Activated T-helper 2 cell treated with anti-CD3 and anti-CD28 coated beads, Interferon-gamma antibody, Interleukin-2, Interleukin-4, amounts not matched to agents 10 μg/mL and 5 μg/mL and 100 μg/mL, durations not matched to agents 14 hours and 24 hours and 36 hours (primary cell): ENCODE data around the gene SLC35E4. TPM values are rescaled to one million over a fixed set of nuclear protein-coding genes. Genes with fewer than 3 reads are reported as not detected.

Source experiments
- DNase-seq: peaks from one replicate; pipeline ENCODE4 v3.0.0; 2021; ENCODE audit warnings: low spot score
- H3K27ac Mint-ChIP-seq: one replicate; pipeline ENCODE4 v1.8.0; 2021; ENCODE audit warnings: mixed read lengths
- H3K27me3 Mint-ChIP-seq: one replicate; pipeline ENCODE4 v1.8.0; 2021; ENCODE audit warnings: low read depth, mixed read lengths
- H3K36me3 Mint-ChIP-seq: one replicate; pipeline ENCODE4 v1.8.0; 2021; ENCODE audit warnings: low read depth, mixed read lengths
- H3K4me1 Mint-ChIP-seq: one replicate; pipeline ENCODE4 v1.8.0; 2021; ENCODE audit warnings: low read depth, mixed read lengths
- H3K4me3 Mint-ChIP-seq: one replicate; pipeline ENCODE4 v1.8.0; 2021; ENCODE audit warnings: low read depth, mild to moderate bottlenecking, moderate library complexity, mixed read lengths
- H3K9me3 Mint-ChIP-seq: one replicate; pipeline ENCODE4 v1.8.0; 2021; ENCODE audit warnings: mixed read lengths
- intact Hi-C: fragments of 100-400 bp; cut with micrococcal nuclease; formaldehyde crosslinking; loops from one replicate; pipeline ENCODE4 v1.15.1; 2023
- total RNA-seq: library from RNA; stranded (reverse); gene quantifications from 2 replicates; pipeline ENCODE4 v1.2.3, GENCODE V29; 2022

Gene SLC35E4
- total RNA-seq, 1 donor from 2014 or later = 8.3 TPM

DNA sequence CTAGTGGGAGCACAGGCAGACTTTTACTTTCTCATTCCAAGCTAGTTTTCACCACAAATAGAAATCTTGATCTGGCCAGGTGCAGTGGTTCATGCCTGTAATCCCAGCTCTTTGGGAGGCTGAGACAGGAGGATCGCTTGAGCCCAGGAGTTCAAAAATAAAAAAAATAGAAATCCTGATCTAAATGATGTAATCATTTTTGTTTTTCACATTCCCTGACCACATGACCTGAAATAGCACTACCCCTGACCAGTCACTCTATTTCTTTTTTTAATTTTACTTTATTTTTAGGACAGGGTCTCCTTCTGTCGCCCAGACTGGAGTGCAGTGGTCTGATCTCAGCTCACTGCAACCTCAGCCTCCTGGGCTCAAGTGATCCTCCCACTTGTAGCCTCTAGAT, 30.9 kb upstream of the SLC35E4 start:
- H3K27ac Mint-ChIP-seq = no peak overlapping the region
- H3K4me1 Mint-ChIP-seq = peaks cover 37% of the 10 kb centered on the region
- H3K36me3 Mint-ChIP-seq = no peaks in the 10 kb centered on the region
- no peaks in the 10 kb centered on the region for H3K9me3 Mint-ChIP-seq
- intact Hi-C loops = loop anchor here (5.0 kb wide), 1 partner anchor 43 kb away; no protein-coding TSS in a partner anchor
- H3K27me3 Mint-ChIP-seq = peaks cover 9% of the 10 kb centered on the region
- no peak overlapping the region for H3K4me3 Mint-ChIP-seq
- no peak for DNase-seq

DNA sequence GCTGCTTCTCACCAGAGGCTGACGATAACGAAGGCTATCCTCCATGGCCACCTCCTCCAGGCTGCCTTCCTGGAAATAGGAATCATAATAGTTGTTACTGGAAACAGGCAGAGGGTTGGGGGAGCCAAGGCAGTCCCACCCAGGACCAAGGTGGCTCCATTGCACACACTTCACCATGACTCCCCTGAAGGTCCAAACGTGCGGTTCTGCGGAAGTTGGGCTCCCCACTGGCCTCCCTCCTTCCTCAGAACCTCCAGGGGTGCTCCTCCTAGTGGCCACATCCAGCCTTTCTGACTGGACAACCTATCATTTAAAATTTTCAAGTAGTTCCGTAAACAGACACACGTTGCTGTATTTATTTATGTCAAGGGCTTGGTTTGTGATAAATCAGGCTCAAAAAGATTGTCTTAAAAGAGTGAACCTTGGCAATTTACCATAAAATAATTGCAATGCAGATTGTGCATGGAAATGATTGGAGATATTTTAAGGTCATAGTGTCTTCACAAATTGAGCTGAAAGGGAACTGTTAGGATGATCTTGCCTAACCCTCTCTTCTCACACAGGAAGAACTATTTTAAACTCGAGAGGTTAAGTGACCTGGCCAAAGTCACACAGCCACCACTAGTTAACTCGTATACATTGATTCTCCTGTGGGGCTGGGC, 30.0 kb upstream of the SLC35E4 start:
- no peak overlapping the region for H3K27ac Mint-ChIP-seq
- intact Hi-C loops = loop anchor here (5.0 kb wide), 1 partner anchor 42 kb away; no protein-coding TSS in a partner anchor
- H3K4me1 Mint-ChIP-seq = peaks cover 40% of the 10 kb centered on the region
- H3K9me3 Mint-ChIP-seq = no peaks in the 10 kb centered on the region
- H3K4me3 Mint-ChIP-seq = no peak overlapping the region
- peaks cover 9% of the 10 kb centered on the region for H3K27me3 Mint-ChIP-seq
- no peaks in the 10 kb centered on the region for H3K36me3 Mint-ChIP-seq
- peak; percentile 29 for DNase-seq

DNA sequence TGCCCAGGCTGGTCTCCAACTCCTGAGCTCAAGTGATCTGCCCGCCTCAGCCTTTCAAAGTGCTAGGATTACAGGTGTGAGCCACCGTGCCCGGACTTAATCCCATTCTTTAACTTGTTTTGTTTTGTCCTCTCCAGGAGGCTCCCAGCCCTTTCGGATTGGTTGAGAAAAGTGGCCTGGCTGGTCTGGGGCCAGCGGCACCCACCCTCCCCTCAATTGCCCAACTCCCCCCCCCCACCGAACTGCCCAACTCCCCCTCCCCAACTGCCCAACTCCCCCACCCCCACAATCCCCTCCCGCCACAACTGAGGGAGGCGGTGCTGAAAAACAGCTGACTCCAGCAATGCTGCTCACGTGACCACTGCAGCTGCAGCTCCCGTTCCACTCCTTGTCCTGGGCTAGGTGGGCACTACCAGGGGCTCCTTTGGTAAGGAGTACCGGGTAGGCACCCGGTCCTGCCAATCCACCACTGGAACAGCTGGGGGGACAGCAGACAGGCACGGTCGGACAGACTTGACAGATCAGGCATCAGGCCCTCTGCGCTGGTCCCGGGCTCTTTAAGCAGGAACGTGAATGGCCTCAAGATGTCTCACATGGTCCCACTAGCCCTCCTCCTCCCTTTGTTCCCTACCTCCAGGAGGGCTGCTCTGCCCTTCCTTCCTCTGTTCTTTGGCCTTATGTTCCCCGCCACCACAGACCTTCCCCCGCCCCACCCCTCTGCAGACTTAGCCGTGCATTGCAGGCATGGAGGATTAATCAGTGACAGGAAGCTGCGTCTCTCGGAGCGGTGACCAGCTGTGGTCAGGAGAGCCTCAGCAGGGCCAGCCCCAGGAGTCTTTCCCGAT, 28.9 kb upstream of the SLC35E4 start, which contains the start of gene TCN2:
Gene TCN2 (plus strand): TSS at position 720 of the 845 bp plus-strand sequence. CDS start 158 bp downstream, outside the sequence.
- Mint-ChIP-seq H3K9me3 (no peaks in the 10 kb centered on the region), H3K27me3 (peaks cover 3% of the 10 kb centered on the region), H3K4me3 (peak within 1 kb of the TSS; percentile 81), H3K4me1 (peaks cover 40% of the 10 kb centered on the region), H3K36me3 (no peaks in the 10 kb centered on the region), H3K27ac (peak within 1 kb of the TSS; percentile 80)
- intact Hi-C loops = loop anchor here (1.0 to 5.0 kb wide), 2 partner anchors 14 to 41 kb away; no protein-coding TSS in a partner anchor
- DNase-seq = peak; percentile 12

DNA sequence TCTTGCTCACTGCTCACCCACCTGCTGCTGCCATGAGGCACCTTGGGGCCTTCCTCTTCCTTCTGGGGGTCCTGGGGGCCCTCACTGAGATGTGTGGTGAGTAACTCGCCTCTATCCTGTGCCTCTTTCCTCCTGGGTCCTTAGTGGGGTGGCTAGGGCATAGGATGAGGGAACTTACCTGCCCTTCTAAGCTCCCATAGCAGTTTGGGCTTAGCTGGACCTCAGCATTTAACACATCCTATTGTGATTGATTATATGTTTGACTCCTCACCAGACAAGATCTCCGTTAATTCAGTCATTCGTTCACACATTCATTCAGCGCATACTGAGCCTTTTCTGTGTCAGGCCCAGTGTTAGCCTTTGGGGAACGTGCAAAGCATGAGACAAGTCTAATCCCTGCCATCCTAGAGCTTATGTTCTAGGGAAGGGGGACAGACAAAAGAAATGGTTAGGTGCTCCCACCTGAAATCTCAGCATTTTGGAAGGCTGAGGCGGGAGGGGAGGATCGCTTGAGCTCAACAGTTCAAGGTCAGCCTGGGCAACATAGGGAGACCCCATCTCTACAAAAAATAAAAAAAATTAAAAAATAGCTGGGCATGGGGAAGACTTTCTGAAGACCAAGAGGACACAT, 28.2 kb upstream of the SLC35E4 start:
- intact Hi-C loops = loop anchor here (1.0 to 5.0 kb wide), 2 partner anchors 15 to 40 kb away; no protein-coding TSS in a partner anchor
- peaks cover 41% of the 10 kb centered on the region for H3K4me1 Mint-ChIP-seq
- DNase-seq = no peak
- H3K36me3 Mint-ChIP-seq = no peaks in the 10 kb centered on the region
- no peaks in the 10 kb centered on the region for H3K9me3 Mint-ChIP-seq
- peak overlapping the region; percentile 80 for H3K27ac Mint-ChIP-seq
- H3K27me3 Mint-ChIP-seq = peaks cover 3% of the 10 kb centered on the region
- H3K4me3 Mint-ChIP-seq = peak overlapping the region; percentile 81

DNA sequence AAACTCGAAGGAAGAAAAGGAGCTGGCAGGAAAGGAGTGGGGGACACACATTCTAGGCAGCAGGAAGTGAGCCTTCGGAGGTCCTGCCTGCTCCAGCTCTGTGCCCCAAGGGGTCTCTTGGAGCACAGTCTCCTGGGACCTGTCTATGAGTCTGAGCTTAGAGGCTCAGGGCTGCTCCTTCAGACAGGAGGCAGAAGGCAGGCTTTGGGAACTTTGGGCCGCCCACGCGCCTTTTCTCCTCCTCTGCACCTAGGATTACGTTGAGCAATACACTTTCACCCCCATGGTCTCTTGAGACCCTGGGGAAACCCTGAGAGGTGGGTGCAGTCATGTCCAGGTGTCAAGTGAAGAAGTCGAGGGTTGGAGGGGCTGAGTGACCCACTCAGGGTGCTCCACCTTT, 27.6 kb upstream of the SLC35E4 start:
- peaks cover 41% of the 10 kb centered on the region for H3K4me1 Mint-ChIP-seq
- H3K36me3 Mint-ChIP-seq = no peaks in the 10 kb centered on the region

DNA sequence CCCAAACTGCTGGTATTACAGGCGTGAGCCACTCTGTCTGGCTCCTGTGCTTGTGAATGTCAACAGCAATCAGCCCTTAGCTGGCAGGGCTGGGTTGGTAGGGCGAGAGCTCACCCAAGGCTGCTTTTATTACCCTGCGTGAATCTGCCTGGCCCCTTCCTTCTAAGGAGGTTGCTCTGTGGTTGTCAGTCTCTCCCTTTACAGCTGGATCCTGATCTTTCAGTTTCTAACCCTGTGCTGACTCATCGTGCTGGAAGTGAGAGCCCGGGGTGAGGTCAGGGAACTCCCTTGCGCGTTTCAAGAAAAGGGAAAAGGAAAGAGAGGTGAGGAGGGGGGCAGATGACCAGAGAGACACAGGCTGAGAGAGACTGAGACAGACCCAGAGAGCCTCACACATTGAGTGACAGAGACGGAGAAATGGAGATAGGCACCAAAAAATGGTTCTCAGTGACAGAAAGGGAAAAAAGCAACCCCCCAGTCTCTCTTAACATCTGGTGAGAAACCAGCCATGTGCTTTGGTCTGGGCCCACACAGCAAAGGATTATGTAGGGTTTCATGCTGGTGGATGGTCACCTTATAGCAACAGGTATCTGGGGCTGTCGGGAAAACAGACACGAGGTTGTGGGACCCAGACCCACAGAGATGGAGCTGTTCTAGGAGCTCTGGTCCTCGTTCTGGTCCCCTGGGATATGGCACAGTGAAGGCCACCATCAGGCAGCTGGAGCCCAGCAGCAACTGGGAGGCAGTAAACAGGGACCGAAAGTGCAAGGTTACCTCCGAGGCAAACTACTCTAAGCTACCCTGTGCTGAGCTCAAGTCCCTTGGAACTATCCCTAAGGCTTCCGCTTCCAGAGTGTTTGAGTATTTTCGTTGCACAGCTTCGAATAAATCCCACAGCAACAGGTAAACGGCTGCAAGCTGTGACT, 26.1 kb upstream of the SLC35E4 start:
- no peaks in the 10 kb centered on the region for H3K36me3 Mint-ChIP-seq
- H3K9me3 Mint-ChIP-seq = no peaks in the 10 kb centered on the region
- intact Hi-C loops = loop anchor here (5.0 kb wide), 1 partner anchor 38 kb away; no protein-coding TSS in a partner anchor
- peaks cover 41% of the 10 kb centered on the region for H3K4me1 Mint-ChIP-seq
- H3K27me3 Mint-ChIP-seq = peaks cover 3% of the 10 kb centered on the region
- peak; percentile 25 for DNase-seq
- peak overlapping the region; percentile 35 for H3K27ac Mint-ChIP-seq
- H3K4me3 Mint-ChIP-seq = peak overlapping the region; percentile 3

More for the DNA sequence above, 27.6 kb upstream of the SLC35E4 start:
- no peak overlapping the region for H3K27ac Mint-ChIP-seq
- no peaks in the 10 kb centered on the region for H3K9me3 Mint-ChIP-seq
- peaks cover 3% of the 10 kb centered on the region for H3K27me3 Mint-ChIP-seq
- H3K4me3 Mint-ChIP-seq = no peak overlapping the region
- intact Hi-C loops = loop anchor here (1.0 to 5.0 kb wide), 2 partner anchors 16 to 39 kb away; no protein-coding TSS in a partner anchor
- no peak for DNase-seq

DNA sequence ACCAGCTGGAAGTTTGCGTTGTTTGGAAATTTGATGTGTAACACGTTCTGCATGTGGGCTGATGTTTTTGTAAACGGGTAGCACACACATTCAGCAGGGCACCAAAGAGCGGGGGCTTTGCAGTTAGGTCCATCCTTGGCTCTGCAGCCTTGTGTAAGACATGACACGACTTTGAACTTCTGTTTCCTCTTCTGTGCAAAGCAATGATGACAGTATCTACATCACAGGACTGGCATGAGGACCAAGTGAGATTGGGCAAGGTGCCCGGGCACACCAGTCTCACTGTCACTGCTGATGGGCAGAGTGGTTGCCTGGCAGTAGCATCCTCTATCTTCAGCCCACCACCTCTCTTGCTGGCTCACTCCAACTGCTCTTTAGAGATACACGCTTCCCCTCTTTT, 25.3 kb upstream of the SLC35E4 start:
- DNase-seq = no peak
- intact Hi-C loops = no loop called here
- H3K4me1 Mint-ChIP-seq = peaks cover 41% of the 10 kb centered on the region
- no peak overlapping the region for H3K27ac Mint-ChIP-seq
- H3K9me3 Mint-ChIP-seq = no peaks in the 10 kb centered on the region
- H3K4me3 Mint-ChIP-seq = no peak overlapping the region
- peaks cover 3% of the 10 kb centered on the region for H3K27me3 Mint-ChIP-seq
- no peaks in the 10 kb centered on the region for H3K36me3 Mint-ChIP-seq

DNA sequence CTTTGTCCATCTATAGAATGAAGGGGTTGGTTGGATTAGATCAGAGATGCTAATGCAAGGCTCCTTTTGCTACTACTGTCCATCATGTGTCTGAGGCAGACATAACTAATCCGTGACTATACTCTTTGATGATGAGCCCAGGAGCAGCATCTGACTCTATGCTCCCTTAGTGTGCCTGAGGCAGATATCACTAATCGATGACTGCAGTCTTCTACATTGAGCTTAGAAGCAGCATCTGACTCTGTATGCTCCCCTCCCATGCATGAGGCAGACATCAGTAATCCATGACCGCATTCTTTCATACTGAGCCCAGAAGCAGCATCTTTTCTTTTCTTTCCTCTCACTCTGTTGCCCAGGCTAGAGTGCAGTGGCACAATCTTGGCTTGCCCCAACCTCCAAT, 24.4 kb upstream of the SLC35E4 start:
- intact Hi-C loops = no loop called here
- Mint-ChIP-seq H3K27me3 (peaks cover 2% of the 10 kb centered on the region), H3K36me3 (no peaks in the 10 kb centered on the region), H3K27ac (no peak overlapping the region), H3K9me3 (no peaks in the 10 kb centered on the region), H3K4me1 (peaks cover 35% of the 10 kb centered on the region), H3K4me3 (no peak overlapping the region)
- no peak for DNase-seq

DNA sequence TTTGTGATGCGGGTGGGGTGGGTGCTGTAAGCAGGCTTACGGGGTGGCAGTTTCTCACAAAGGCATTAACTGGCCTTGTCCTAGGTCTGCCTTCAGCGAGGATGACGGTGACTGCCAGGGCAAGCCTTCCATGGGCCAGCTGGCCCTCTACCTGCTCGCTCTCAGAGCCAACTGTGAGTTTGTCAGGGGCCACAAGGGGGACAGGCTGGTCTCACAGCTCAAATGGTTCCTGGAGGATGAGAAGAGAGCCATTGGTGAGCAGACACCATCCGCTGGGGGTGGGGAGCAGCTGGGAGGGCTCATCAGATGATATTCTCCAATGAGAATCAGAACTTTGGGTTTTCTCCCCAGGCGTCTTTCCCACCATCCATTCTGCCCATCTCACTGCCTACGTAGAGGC, 22.8 kb upstream of the SLC35E4 start:
- H3K36me3 Mint-ChIP-seq = no peaks in the 10 kb centered on the region
- no peaks in the 10 kb centered on the region for H3K27me3 Mint-ChIP-seq
- no peaks in the 10 kb centered on the region for H3K9me3 Mint-ChIP-seq
- H3K4me3 Mint-ChIP-seq = no peak overlapping the region
- peaks cover 22% of the 10 kb centered on the region for H3K4me1 Mint-ChIP-seq
- H3K27ac Mint-ChIP-seq = no peak overlapping the region
- intact Hi-C loops = no loop called here
- DNase-seq = no peak

DNA sequence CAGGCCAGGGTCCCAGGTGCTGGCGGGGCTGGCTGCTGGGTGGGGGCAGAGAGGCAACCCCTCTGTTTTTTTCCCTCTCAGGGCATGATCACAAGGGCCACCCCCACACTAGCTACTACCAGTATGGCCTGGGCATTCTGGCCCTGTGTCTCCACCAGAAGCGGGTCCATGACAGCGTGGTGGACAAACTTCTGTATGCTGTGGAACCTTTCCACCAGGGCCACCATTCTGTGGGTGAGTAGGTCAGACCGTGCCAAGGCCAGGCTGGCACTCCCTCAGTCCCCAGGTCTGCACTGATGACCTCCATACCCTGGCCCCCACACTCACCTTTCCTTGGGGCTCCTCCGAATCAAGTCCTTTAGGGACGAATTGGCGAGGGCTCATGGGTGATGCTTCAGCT, 21.3 kb upstream of the SLC35E4 start:
- intact Hi-C loops = no loop called here
- DNase-seq = no peak

DNA sequence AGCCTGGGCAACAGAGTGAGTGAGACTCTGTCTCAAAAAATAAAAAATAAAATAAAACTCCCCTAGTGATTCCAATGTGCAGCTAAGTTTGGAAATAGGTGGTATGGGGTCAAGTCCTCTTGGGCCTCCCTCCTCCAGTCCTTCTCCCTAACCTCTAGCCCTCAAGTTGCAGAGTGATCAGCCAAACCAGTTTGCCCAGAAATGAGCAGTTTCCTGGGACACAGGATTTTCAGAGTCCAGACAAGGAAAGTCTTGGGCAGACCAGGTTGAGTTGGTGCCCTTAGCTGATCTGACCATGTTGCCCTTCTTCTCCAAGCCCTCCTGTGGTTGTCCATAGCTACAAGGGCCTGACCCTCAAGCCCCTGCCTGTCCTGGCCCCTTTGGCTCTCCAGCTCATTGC, 20.7 kb upstream of the SLC35E4 start:
- Mint-ChIP-seq H3K36me3 (no peaks in the 10 kb centered on the region), H3K4me3 (no peak overlapping the region), H3K27me3 (no peaks in the 10 kb centered on the region), H3K4me1 (peaks cover 6% of the 10 kb centered on the region), H3K9me3 (no peaks in the 10 kb centered on the region), H3K27ac (no peak overlapping the region)
- no peak for DNase-seq
- intact Hi-C loops = no loop called here

More for the DNA sequence above, 21.3 kb upstream of the SLC35E4 start:
- Mint-ChIP-seq H3K4me3 (no peak overlapping the region), H3K9me3 (no peaks in the 10 kb centered on the region), H3K27me3 (no peaks in the 10 kb centered on the region), H3K36me3 (no peaks in the 10 kb centered on the region), H3K27ac (no peak overlapping the region), H3K4me1 (peaks cover 9% of the 10 kb centered on the region)

DNA sequence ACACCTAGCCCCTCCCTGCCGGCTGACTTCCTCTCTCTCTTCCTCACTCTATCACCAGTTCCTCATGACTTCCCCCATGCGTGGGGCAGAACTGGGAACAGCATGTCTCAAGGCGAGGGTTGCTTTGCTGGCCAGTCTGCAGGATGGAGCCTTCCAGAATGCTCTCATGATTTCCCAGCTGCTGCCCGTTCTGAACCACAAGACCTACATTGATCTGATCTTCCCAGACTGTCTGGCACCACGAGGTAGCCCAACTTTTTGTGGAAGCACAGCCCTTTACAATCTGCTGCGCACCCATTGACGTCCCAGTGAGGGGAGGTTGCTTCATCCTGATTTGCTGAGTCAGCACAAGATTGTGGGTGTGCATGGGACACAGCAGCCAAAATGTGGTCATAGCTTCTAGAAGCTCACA, 20.0 kb upstream of the SLC35E4 start:
- intact Hi-C loops = no loop called here
- Mint-ChIP-seq H3K4me3 (no peak overlapping the region), H3K36me3 (no peaks in the 10 kb centered on the region), H3K9me3 (no peaks in the 10 kb centered on the region), H3K4me1 (peaks cover 2% of the 10 kb centered on the region), H3K27me3 (no peaks in the 10 kb centered on the region), H3K27ac (no peak overlapping the region)
- DNase-seq = no peak
